Suprapubic skin (tissue), 4 donors: ENCODE measurements around the gene COQ10B. TPM values are rescaled to one million over a fixed set of nuclear protein-coding genes. Genes with fewer than 3 reads are reported as not detected.

Experiments used
- DNase-seq, 2 donors: peaks; one replicate each; pipeline ENCODE4 v3.0.0-alpha.2; 2019; ENCODE audit warnings: low spot score in 2 of 2
- H3K27ac ChIP-seq: fragments of 200-600 bp; sonication (generic); one replicate; pipeline ENCODE4 v1.5.1; 2019
- H3K27me3 ChIP-seq: fragments of 200-600 bp; sonication (generic); one replicate; pipeline ENCODE4 v1.5.1; 2019
- H3K36me3 ChIP-seq: fragments of 200-600 bp; sonication (generic); one replicate; pipeline ENCODE4 v1.5.1; 2019
- H3K4me1 ChIP-seq: fragments of 200-600 bp; sonication (generic); one replicate; pipeline ENCODE4 v1.5.1; 2019
- H3K4me3 ChIP-seq: fragments of 200-600 bp; sonication (generic); one replicate; pipeline ENCODE4 v1.5.1; 2019; ENCODE audit warnings: mild to moderate bottlenecking
- H3K9me3 ChIP-seq: fragments of 200-600 bp; sonication (generic); one replicate; pipeline ENCODE4 v1.5.1; 2019
- EP300 ChIP-seq: sonication (generic); formaldehyde crosslinking; IDR thresholded peaks from one replicate; pipeline ENCODE4 v1.6.1; 2017; ENCODE audit warnings: antibody characterized with exemption
- POLR2A ChIP-seq, 2 donors: fragments of 450-650 bp; IDR thresholded peaks; one replicate each; pipeline ENCODE4 v1.6.1; 2017; ENCODE audit warnings: antibody characterized with exemption in 2 of 2, mild to moderate bottlenecking in 2 of 2, moderate library complexity in 2 of 2
- POLR2AphosphoS5 ChIP-seq, 3 donors: sonication (generic); formaldehyde crosslinking; IDR thresholded peaks; one replicate each; pipeline ENCODE4 v1.6.1; 2017; ENCODE audit warnings: antibody characterized with exemption in 3 of 3
- WGBS: methylation state at CpG from one replicate; pipeline ENCODE4 v1.1.5; 2018; 5-methylcytosine and 5-hydroxymethylcytosine counted together
- total RNA-seq, 4 donors: library from RNA; depleted of rRNA; stranded (reverse); fragments of >200 nt; gene quantifications; one replicate each; pipeline ENCODE4 v1.1.0, GENCODE V29; 2016
- TF ChIP-seq, protein P1 (sequence below), 2 donors: fragments of 200-600 bp in 1 of 2; fragments of 450-650 bp in 1 of 2; sonication (generic) in 1 of 2; IDR thresholded peaks; one replicate each; pipeline ENCODE4 v1.5.1; 2016 to 2019; ENCODE audit warnings: antibody characterized with exemption in 2 of 2, mild to moderate bottlenecking in 1 of 2, moderate library complexity in 1 of 2

The COQ10B gene
- total RNA-seq, 4 donors from 2014 or later, result 19.7 to 30.5 (median 25.2) TPM

DNA sequence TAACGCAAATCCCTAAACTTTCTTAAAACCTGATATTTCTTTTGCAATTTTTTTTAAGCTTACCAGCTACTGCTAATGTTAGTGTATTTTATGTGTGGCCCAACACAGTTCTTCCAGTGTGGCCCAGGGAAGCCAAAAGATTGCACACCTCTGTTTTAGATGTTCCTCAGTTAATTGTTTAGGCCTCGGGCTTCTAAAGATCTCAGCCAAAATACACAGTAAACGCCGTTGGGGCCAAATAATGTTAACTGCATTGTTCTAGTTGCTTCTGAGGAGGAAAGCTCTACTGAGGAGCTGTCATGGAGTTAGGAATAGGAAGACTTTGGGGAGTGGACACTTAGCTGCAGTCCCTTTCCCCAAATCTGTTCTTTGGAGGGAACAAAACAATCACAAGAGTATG lies 48.8 kb downstream of the COQ10B start:
- no peak overlapping the region for H3K27ac ChIP-seq
- no peaks in the 10 kb centered on the region for H3K27me3 ChIP-seq
- no peak overlapping the region for H3K4me3 ChIP-seq
- TF ChIP-seq POLR2A (IDR thresholded peaks at IDR 0.05) (no peak), EP300 (no peak), POLR2AphosphoS5 (IDR thresholded peaks at IDR 0.05) (no peak)
- TF ChIP-seq, protein P1, sequence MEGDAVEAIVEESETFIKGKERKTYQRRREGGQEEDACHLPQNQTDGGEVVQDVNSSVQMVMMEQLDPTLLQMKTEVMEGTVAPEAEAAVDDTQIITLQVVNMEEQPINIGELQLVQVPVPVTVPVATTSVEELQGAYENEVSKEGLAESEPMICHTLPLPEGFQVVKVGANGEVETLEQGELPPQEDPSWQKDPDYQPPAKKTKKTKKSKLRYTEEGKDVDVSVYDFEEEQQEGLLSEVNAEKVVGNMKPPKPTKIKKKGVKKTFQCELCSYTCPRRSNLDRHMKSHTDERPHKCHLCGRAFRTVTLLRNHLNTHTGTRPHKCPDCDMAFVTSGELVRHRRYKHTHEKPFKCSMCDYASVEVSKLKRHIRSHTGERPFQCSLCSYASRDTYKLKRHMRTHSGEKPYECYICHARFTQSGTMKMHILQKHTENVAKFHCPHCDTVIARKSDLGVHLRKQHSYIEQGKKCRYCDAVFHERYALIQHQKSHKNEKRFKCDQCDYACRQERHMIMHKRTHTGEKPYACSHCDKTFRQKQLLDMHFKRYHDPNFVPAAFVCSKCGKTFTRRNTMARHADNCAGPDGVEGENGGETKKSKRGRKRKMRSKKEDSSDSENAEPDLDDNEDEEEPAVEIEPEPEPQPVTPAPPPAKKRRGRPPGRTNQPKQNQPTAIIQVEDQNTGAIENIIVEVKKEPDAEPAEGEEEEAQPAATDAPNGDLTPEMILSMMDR (IDR thresholded peaks at IDR 0.05), result no peak
- H3K9me3 ChIP-seq, result no peaks in the 10 kb centered on the region
- no peak for DNase-seq
- 56% methylated on average over 4 of the region's 4 CpGs for WGBS
- peaks cover 39% of the 10 kb centered on the region for H3K4me1 ChIP-seq
- H3K36me3 ChIP-seq, result peaks cover 15% of the 10 kb centered on the region

- peaks cover 15% of the 10 kb centered on the region for H3K36me3 ChIP-seq
- TF ChIP-seq, protein P1 (IDR thresholded peaks at IDR 0.05), result no peak
- TF ChIP-seq POLR2A (IDR thresholded peaks at IDR 0.05) (no peak), POLR2AphosphoS5 (IDR thresholded peaks at IDR 0.05) (no peak), EP300 (no peak)
- no peak overlapping the region for H3K27ac ChIP-seq
- H3K4me1 ChIP-seq, result peaks cover 35% of the 10 kb centered on the region
- WGBS, result 74% methylated on average over 4 of the region's 4 CpGs
- DNase-seq, result no peak
- no peak overlapping the region for H3K4me3 ChIP-seq
- no peaks in the 10 kb centered on the region for H3K27me3 ChIP-seq
- no peaks in the 10 kb centered on the region for H3K9me3 ChIP-seq
Observed at GRCh38 chr2:197502685-197503084, 49.3 kb downstream of the COQ10B start.

DNA sequence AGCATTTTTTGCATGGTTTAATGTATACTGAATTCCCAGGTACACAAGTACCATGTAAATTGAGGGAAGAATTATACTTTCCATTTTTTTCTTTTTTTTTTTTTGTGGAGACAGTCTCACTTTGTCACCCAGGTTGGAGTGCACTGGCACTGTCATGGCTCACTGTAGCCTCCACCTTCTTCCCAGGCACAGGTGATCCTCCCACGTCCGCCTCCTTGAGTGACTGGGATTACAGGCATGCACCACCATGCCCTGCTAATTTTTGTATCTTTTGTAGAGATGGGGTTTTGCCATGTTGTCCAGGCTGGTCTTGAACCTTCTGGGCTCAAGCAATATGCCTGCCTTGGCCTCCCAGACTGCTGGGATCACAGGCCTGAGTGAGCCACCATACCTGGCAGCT lies 50.6 kb downstream of the COQ10B start:
- Histone ChIP-seq H3K27ac (no peak overlapping the region), H3K4me3 (no peak overlapping the region), H3K9me3 (no peaks in the 10 kb centered on the region), H3K27me3 (no peaks in the 10 kb centered on the region), H3K36me3 (peaks cover 15% of the 10 kb centered on the region), H3K4me1 (peaks cover 22% of the 10 kb centered on the region)
- no peak for DNase-seq
- TF ChIP-seq, protein P1 (IDR thresholded peaks at IDR 0.05), result no peak
- TF ChIP-seq POLR2A (IDR thresholded peaks at IDR 0.05), result no peak
- whole genome bisulfite sequencing, result 90% methylated on average over 2 of the region's 2 CpGs

DNA sequence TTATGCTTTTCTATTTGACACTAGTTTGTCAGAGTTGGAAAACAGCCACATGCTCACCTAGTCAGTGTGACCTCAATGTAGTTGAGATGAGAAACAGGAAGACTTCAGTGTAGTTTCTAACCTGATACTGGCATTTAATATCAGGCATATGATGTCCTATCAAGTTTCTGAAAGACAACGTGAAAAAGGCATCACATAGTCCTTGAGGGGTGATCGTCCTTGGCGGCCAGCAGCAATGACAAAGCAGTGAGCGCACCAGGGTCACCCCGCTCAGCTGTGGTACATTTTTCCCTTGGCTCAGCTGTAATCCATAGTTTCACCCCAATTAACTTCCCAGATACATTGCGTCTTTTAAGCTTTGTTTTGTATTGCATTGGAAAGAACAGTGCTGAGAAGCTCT lies 51.2 kb downstream of the COQ10B start:
- TF ChIP-seq POLR2AphosphoS5 (IDR thresholded peaks at IDR 0.05), result no peak
- TF ChIP-seq, protein P1 (IDR thresholded peaks at IDR 0.05), result no peak
- no peak for TF ChIP-seq EP300
- TF ChIP-seq POLR2A (IDR thresholded peaks at IDR 0.05), result no peak
- no peak for DNase-seq
- Histone ChIP-seq H3K4me3 (no peak overlapping the region), H3K9me3 (no peaks in the 10 kb centered on the region), H3K4me1 (peaks cover 21% of the 10 kb centered on the region), H3K36me3 (peaks cover 15% of the 10 kb centered on the region), H3K27me3 (no peaks in the 10 kb centered on the region), H3K27ac (no peak overlapping the region)
- WGBS, result 93% methylated on average over 6 of the region's 6 CpGs

DNA sequence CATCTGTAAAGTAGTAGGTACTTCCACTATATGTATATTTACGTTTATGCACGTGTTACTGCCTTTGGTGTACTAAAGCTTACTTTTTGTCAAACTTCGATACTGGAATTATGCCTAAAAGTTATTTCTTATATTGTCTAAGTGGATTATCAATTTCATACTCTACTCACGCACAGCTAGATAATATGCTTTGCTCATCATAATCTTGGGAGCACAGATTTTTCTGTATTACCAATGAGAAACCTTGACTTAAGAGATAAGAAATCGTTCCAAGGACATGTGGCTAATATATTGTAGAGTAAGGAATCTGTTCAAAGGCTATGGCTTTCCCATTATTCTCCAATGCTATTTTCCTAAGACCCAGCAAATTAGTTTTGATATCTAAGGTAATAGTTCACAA lies 53.3 kb downstream of the COQ10B start:
- H3K36me3 ChIP-seq, result peaks cover 15% of the 10 kb centered on the region

More for the DNA sequence above, 53.3 kb downstream of the COQ10B start:
- Histone ChIP-seq H3K9me3 (no peaks in the 10 kb centered on the region), H3K27me3 (no peaks in the 10 kb centered on the region), H3K4me3 (no peak overlapping the region), H3K4me1 (peaks cover 13% of the 10 kb centered on the region), H3K27ac (no peak overlapping the region)
- DNase-seq, result no peak
- 95% methylated on average over 5 of the region's 5 CpGs for WGBS
- TF ChIP-seq POLR2AphosphoS5 (IDR thresholded peaks at IDR 0.05) (no peak), POLR2A (IDR thresholded peaks at IDR 0.05) (no peak), EP300 (no peak)
- TF ChIP-seq, protein P1 (IDR thresholded peaks at IDR 0.05), result no peak
